PFSK-1 (cell line): ENCODE results near the gene HTRA3.

Experiments used
- FOXP2 ChIP-seq: optimal IDR thresholded peaks from 2 replicates; pipeline ENCODE3; 2011; ENCODE audit warnings: borderline replicate concordance, control low read depth, inconsistent platforms; ENCODE audit not compliant: insufficient read depth; ENCODE audit errors: extremely low read length, extremely low read depth
- POLR2AphosphoS5 ChIP-seq: IDR thresholded peaks from 2 replicates; pipeline ENCODE4 v1.6.1; 2012; ENCODE audit warnings: low read depth, mild to moderate bottlenecking, control low read depth, low read length, moderate library complexity
- REST ChIP-seq, 2 experiments: IDR thresholded peaks; 2 replicates each; pipeline versions ENCODE4 v1.6.1 to v1.8.0; 2011 to 2012; ENCODE audit warnings: low read depth in 2 of 2, low read length in 2 of 2, control low read depth in 1 of 2, inconsistent platforms in 1 of 2, mild to moderate bottlenecking in 1 of 2, moderate library complexity in 1 of 2; ENCODE audit not compliant: insufficient read depth in 1 of 2
- SIN3A ChIP-seq: IDR thresholded peaks from 2 replicates; pipeline ENCODE4 v1.6.1; 2012; ENCODE audit warnings: mild to moderate bottlenecking, low read length, moderate library complexity, borderline replicate concordance; ENCODE audit not compliant: insufficient read depth
- TAF1 ChIP-seq: IDR thresholded peaks from 2 replicates; pipeline ENCODE4 v1.6.1; 2012; ENCODE audit warnings: low read length, control low read depth, borderline replicate concordance; ENCODE audit not compliant: insufficient read depth

Gene HTRA3

DNA sequence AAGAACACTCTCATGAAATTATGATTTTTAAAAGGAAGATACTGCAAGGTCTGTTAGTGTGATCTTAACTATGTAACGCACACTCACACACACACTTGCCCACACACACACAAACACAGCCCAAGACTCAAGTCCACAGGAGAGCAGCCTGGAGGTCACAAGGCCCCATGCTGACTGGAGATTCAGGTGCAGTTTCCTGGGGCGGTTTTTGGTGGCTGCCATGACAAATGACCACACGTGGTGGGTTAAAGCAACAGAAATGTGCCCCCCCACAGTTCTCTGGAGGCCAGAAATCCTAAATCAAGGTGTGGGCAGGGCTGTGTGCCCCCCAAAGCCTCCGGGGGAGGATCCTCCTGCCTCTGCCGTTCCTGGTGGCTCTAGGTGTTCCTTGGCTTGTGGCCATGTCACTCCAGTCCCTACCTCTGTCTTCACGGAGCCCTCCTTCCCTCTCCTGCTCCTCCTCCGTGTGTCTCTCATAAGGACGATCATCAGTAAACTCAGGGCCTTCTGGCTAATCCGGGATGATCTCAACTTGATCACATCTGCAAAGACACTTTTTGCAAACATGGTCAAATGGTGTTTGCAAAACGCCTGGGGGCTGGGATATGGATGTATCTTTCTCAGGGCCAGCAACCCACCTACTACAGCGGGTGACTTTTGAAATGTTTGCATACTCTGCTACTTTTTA lies 9.7 kb upstream of the HTRA3 start:
- TF ChIP-seq REST (IDR thresholded peaks at IDR 0.05; ENCODE audit: insufficient read depth in 1 of 2, low read depth in 2 of 2, low read length in 2 of 2): no peak
- TF ChIP-seq POLR2AphosphoS5: no peak
- TF ChIP-seq FOXP2: no peak

- TF ChIP-seq TAF1 (no peak), POLR2AphosphoS5 (no peak), SIN3A (no peak), REST (IDR thresholded peaks at IDR 0.05; ENCODE audit: insufficient read depth in 1 of 2, low read depth in 2 of 2, low read length in 2 of 2) (no peak), FOXP2 (no peak)
Measured at GRCh38 chr4:8260656-8261111, 8.9 kb upstream of the HTRA3 start.

DNA sequence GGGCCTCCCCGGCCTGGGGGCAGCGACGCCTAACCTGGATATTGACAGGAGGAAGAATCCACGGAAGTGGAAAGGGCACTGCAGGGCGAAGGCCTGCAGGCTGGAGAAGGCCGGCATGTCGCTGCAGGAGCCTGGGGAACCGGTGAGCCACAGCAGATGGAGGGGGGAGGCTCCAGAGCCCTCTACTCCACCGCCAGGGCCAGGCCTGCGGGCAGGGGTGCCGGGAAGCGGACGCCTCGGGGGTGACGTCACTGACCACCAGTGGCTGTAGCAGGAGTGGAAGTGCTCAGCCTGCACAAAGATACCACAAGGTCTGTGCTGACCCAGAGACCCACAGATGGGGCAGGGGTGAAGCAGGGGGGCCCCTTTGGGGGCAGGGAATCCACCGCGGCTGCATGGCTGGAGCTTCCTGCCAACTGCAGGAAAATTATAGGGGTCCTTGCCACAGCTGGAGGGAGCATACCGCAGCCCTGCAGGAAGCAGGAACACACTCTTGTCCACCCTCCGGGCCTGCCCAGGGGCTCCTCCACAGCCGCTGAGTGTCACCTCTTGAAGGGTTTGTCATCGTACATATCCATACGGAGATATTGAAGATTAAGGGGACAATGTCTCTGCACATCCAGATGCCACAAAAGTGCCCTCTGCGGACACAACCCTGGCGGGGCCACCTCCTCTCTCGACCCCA lies 7.6 kb upstream of the HTRA3 start:
- no peak for TF ChIP-seq TAF1
- TF ChIP-seq SIN3A: no peak
- TF ChIP-seq FOXP2: no peak
- TF ChIP-seq POLR2AphosphoS5: no peak
- TF ChIP-seq REST (IDR thresholded peaks at IDR 0.05; ENCODE audit: insufficient read depth in 1 of 2, low read depth in 2 of 2, low read length in 2 of 2): no peak

DNA sequence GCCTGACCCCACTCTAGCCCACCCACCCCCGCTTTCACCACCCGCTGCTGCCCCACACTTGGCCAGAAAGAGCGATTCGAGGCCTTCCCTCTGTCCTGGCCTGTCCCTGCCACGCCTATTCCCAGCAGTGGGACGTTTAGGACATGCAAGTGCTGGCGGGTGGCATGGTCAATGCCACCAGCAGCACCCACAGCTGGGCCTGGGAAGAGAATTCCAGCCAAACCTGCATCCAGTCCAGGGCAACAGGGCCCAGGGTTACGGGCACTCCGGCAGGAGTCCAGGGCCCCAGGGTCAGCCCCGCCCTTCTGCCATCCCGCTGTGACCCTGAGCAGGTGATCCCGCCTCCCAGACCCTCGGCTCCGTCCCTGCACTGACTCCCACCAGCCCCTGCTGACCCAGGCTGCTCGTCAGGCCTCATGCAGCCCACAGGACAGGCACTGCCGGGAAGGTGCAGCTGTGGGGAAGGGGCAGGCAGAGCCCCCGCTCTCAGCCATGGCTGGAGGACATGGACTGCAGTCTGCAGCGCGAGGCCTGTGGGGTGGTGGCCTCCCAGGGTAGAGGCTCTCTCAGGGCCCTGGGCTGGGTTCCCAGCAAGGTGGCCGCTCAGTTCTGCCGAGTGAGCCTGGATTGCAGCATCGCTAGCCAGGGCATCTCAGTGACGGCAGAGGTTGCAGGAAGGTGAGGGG lies 6.8 kb upstream of the HTRA3 start:
- TF ChIP-seq SIN3A: no peak
- TF ChIP-seq POLR2AphosphoS5: no peak
- TF ChIP-seq TAF1: no peak
- TF ChIP-seq FOXP2: no peak
- TF ChIP-seq REST (IDR thresholded peaks at IDR 0.05; ENCODE audit: insufficient read depth in 1 of 2, low read depth in 2 of 2, low read length in 2 of 2): no peak
